HG02840 (cell line): ENCODE measurements around the gene ACP7.
"Not testable (repeated sequence)": the region's sequence is repeated elsewhere in the genome, so short reads cannot be mapped to it uniquely, and the experiment has no call there.

Experiments
- ATAC-seq: cut with Tn5 transposase; IDR thresholded peaks from one replicate; pipeline ENCODE4 v1.9.1; 2021; ENCODE audit warnings: mild to moderate bottlenecking, moderate library complexity, moderate number of reproducible peaks; ENCODE audit not compliant: unreplicated experiment, low FRiP score

ACP7 gene

DNA sequence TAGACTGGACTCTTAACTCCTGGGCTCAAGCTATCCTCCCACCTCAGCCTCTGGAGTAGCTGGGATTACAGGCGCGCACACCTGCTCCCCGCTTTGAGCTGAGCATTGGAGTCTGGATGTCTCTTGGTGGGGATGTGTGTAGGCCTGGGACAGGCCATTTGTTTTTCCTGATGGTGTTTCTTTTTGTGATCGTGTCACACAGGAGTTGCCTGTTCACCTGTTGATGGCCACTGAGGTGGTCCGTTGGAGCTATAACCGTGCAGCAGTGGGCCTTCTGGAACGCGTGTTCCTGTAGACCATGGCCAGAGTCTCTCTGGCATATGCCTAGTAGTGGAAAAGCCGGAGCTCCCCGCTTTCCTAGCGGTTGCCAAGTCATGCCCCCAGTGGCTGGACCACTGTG lies 44.9 kb downstream of the ACP7 start:
- no peak for ATAC-seq

GRCh38 chr19:39130337-39131254 lies 46.4 kb downstream of the ACP7 start:
- no peak for ATAC-seq

DNA sequence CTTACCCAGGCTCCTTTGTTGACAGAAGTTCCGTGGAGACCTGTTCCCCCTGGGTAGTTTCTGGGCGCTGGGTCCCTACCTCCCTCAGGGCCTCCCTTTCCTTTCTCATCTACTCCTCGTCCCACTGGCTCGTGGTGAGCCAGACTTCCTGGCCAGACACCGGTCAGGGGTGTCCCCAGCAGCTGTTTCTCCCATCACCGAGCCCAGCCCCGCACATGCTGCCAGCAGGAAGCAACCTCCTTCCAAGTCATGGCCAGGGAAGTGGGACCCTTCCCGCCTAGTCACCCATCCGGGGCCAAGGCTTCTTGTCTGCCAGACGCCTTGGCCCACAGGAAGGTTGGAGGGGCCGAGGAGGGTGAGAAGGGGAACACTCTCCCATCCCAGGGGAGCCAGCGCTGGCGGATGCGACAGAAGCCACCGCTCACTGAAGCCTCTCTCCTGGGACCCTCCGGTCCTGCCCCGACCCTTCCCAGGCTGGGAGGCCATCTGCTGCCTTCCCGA lies 47.1 kb downstream of the ACP7 start:
- no peak for ATAC-seq

DNA sequence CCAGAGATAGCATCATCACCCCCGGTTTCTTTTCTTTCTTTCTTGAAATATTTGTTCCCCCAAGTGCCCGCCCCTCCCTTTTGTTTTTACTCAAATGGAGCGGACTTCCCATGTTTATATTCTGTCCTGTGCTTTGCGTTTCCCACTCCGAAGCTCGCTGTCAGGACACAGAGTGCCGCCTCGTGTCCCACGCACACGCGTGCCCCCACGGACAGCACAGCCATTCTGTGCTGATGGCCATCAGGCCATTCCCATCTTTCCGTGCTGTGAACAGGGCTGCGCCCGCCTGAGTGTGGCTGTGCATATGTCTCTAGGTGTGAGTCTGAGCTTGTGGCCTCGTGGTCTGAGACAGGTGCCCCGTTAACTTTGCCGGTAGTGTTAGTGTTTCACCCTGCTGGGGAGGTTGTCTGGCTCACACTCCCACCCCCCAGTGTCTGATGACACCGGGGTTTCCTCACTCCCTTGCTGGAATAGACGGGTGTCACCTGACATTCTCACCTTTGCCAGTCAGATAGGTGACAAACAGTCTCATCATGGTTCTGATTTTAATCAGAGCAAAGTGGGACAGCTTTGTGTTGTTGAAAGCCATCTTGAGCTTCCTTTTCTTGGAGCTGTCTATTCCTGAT lies 48.3 kb downstream of the ACP7 start:
- ATAC-seq = no peak

DNA sequence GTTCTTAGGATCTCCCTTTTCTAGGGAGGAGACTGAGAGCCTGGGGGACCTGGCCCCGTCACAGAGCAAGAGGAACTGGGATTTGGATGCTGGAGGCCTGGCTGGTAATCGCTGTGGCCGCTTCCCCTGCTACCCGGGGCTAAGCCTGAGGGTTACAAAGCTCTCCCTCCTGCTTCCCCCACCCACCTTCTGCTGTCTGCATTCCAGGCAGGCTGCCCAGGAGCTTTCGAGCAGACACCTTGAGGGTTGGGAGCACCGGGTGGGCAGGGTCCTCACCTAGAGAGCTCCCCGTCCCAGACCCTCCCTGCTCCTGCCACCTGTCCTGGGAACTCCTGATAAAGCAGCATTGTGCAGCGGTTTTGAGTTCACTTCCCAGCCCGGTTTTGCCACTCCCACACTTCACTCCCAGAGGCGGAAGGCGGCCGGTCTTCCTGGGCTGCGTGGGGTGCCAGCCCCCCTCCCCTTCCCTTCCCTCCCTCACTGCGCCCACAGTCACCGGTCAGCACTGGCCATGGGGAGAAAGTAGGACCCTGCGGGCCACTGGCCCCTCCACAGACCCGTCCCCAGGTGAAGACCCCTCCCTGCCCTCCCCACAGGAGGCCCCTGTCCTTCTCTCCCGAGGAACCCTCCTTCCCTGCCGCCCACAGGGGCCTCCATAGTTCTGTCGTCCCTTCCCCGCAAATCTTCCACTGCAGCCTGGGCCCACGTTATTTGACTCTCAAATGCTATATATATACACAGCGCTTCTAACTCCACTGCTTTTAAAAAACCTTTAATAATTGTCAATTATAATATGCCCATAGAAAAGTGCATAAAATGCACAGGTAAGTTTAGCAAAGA lies 49.5 kb downstream of the ACP7 start:
- ATAC-seq = no peak

GRCh38 chr19:39135701-39136100 lies 51.5 kb downstream of the ACP7 start:
- ATAC-seq = no peak

DNA sequence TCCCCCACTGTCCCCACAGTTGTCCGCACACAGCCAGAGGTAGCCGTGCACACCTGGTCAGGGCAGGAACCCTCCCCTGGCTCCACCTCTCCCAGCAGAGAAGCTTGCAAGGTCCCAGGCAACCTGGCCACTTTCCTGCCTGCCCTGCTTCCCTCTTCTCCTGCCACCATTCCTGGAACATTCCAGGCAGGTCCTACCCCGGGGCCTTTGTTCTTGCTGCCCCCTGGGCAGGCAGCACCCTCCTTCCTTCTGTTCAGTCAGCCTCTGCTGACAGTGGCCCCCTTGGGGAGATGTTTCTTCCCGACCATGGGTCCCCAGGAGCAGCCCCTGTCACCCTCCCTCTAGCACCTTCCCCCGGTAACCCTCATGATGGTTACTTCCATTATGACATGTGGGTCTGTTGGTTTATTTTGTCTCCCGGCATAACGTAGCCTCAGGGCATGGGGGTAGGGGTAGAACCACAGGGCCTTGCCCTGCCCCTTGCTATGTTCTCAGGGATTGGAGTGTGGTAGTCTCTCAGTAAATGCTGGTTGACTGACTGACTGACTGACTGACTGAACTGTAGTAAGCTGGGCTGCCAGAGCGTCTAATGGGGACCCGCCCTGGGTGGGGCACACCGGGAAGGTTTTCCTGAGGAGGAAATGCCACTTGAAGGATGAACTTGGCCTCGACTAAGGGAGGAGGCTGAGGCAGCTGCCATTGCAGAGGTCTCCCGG lies 52.2 kb downstream of the ACP7 start:
- no peak for ATAC-seq

GRCh38 chr19:39137131-39137530 lies 53.0 kb downstream of the ACP7 start:
- ATAC-seq = no peak

DNA sequence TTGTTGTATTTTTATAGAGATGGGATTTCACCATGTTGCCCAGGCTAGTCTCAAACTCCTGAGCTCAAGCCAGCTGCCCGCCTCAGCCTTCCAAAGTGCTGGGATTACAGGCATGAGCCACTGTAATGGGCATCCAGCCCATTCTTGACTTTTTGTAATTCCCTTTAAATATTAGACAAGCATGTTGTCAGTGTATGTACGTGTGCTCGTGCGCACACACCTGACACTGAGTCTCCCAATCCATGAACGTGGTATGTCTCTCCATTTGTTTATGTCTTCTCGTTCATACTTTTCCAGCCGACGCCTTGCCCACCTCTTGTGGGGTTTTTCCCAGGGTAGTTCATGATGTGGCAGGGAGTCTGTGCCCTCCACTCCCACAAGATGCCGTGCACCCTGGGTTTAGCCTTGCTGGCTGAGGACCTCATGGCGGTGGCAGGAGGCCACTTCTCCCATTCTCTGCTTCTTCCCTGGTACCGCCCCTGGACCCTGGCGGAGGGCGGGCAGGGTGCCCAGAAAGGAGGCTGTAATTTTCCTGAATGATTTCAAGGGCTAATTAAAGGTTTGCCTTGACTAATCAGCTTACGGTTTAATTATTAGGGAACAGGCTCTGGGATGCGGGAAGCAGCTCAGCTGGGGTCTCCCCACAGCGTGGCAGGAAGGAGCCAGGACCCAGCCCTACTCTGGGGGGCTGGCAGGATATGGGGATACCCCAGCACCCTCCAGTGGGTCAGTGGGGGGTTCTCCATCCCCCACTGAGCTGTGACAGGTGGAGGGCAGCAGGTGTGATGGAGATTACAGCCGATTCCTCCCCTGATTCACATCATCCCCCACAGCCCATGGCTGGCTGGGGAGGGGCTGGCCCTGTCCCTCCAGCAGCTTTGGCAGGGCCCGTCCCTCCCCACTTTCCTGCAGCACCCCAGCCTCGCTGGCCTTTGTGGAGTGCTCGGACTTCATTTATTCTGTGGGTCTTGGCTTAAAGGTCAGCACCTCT lies 54.3 kb downstream of the ACP7 start:
- no peak for ATAC-seq

GRCh38 chr19:39139305-39139874 lies 55.2 kb downstream of the ACP7 start:
- ATAC-seq = no peak

DNA sequence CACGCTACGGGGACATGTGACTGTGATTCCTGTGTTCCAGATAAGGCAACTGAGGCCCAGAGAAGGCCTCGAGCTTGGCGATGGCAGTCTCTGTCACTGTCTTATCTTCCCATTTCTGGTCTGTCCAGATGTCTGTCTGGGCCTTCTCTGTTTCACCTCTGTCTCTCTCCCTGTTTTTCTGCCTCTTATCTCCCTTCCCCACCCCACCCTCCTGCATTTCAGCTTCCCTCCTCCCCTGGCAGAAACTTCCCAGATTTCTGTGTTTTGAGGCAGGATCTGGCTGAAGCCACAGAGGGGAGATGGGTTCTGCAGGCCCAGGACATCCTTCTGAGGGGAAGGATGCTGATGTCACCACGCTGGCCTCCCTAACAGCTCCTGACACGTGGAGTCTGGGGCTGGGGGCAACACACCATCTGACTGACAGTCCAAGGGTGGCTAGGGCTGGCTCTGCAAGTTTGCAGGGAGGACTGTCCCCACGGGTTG lies 55.8 kb downstream of the ACP7 start:
- ATAC-seq = no peak

DNA sequence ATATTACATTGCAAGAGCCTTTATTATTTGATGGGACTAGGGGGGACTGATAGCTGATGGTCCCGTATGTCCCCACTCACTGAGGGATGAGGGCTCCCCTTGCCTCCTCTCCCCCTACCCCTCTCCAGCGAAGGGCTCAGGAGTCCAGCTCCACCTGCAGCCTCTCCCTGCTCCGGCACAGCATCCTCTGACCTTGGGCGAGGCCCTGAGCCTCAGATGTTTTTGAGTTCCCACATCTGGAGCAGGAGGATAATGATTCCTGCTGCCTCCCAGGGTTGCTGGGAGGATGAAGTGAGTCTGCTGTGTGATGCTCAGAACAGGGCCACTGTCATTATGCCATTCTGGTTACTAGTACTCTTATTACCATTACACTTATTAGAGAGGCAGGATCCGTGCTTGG lies 56.4 kb downstream of the ACP7 start:
- no peak for ATAC-seq

GRCh38 chr19:39141929-39142328 lies 57.8 kb downstream of the ACP7 start:
- ATAC-seq = no peak

DNA sequence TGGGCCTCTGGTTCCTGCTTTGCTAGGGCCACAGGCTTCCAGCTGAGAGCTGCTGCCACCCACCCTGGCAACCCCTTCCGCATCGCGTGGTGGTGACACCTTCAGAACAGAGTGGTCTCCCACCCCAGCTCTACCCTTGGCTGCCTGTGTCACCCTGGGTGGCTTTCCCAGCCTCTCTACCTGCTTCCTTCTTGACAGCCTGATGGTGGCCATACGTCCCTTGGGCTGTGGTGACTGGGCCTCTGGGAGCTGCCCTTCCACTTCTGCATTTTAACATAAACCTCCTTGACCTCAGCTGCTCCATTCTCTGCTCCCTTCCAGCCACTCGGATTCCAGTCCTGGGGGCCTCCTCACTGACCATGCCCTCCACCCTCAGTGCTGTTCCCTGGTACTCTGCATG lies 58.5 kb downstream of the ACP7 start:
- ATAC-seq = no peak

- ATAC-seq = not testable (repeated sequence)
Measured at GRCh38 chr19:39143757-39144289, 59.7 kb downstream of the ACP7 start.

- no peak for ATAC-seq
Measured at GRCh38 chr19:39144290-39145071, 60.3 kb downstream of the ACP7 start.

DNA sequence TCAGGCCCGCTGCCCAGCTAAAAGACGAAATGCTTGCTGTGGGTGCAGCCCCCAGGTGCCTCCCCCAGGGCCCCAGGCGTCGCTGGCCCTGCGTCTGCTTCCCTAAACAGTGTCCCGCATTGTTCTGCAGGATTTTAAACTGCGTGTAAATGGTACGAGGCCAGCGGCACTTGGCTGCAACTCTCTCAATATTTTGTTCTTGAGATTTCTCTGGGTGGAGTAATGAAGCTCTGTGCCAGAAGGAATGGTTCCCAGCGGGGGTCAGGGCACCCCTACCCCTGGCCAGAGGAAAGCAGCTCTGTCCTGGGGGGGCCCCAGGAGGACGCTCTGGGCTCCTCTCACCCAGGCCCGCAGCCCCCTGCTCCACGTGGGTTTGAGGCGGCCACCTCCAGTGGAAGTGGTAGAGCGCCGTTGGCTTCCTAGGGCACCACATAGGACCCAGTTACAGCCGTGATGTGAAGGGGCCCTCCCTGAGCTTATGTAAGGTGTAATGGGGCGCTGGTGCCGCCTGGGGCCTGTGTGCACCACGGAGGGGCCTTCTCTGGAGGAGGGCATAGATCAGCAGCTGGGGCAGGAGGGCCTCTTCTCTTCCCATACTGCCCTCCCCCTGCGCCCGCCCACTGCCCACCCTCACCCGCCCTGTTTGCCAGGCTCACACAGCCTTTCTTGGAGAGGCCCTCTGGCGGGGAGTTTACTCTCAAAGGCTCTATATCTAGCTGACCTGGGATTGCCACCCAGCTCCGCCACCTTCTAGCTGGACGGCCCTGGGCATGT lies 61.2 kb downstream of the ACP7 start:
- no peak for ATAC-seq
